GM18520 (cell line): ENCODE data around the gene PCDH15.
"Not testable (repeated sequence)": the region's sequence is repeated elsewhere in the genome, so short reads cannot be mapped to it uniquely, and the experiment has no call there.

ENCODE experiments used
- ATAC-seq: cut with Tn5 transposase; IDR thresholded peaks from one replicate; pipeline ENCODE4 v1.9.1; 2021; ENCODE audit not compliant: unreplicated experiment

PCDH15 gene

GRCh38 chr10:54010337-54010933 lies 790.6 kb downstream of the PCDH15 start:
- no peak for ATAC-seq

DNA sequence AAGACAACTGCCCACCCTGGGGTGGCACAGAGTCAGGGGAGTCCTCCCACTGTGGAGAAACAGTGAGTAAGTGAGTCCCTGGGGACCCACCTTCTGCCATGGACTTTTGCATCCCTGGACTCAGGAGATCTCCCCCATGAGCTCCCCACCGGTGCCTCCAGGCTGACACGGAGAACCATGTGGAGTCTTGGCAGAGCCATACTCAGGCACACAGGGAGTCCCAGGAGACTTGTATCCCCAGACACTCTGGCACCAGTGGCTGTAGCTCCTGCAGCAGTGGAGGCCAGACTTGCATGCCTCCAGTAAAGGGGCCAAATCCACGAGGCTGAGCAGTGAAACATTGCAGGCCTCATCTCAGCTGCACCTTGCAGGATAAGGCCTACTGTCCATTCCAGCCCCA lies 791.4 kb downstream of the PCDH15 start:
- no peak for ATAC-seq

DNA sequence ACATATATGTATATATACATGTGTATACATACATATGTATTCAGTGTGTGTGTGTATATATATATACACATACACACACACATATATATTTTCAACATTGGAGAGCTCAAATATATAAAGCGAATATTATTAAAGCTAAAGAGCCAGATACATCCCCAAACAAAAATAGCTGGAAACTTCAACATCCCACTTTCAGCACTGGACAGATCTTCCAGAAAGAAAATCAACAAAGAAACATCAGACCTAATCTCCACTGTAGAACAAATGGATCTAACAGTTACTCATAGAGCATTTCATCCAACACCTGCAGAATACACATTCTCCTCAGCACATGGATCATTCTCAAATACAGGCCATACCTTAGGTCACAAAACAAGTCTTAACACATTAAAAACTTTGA lies 799.0 kb downstream of the PCDH15 start:
- no peak for ATAC-seq

GRCh38 chr10:53997953-53998352 lies 803.1 kb downstream of the PCDH15 start:
- no peak for ATAC-seq

- no peak for ATAC-seq
Measured at GRCh38 chr10:53990799-53991238, 810.2 kb downstream of the PCDH15 start.

GRCh38 chr10:53983431-53983830 lies 817.6 kb downstream of the PCDH15 start:
- no peak for ATAC-seq

GRCh38 chr10:53980210-53980609 lies 820.8 kb downstream of the PCDH15 start:
- ATAC-seq, result no peak

- no peak for ATAC-seq
Measured at GRCh38 chr10:53978301-53978700, 822.7 kb downstream of the PCDH15 start.

- no peak for ATAC-seq
Measured at GRCh38 chr10:53977267-53977666, 823.8 kb downstream of the PCDH15 start.

GRCh38 chr10:53957401-53957800 lies 843.6 kb downstream of the PCDH15 start:
- no peak for ATAC-seq

- ATAC-seq, result no peak
Measured at GRCh38 chr10:53955091-53955490, 845.9 kb downstream of the PCDH15 start.

DNA sequence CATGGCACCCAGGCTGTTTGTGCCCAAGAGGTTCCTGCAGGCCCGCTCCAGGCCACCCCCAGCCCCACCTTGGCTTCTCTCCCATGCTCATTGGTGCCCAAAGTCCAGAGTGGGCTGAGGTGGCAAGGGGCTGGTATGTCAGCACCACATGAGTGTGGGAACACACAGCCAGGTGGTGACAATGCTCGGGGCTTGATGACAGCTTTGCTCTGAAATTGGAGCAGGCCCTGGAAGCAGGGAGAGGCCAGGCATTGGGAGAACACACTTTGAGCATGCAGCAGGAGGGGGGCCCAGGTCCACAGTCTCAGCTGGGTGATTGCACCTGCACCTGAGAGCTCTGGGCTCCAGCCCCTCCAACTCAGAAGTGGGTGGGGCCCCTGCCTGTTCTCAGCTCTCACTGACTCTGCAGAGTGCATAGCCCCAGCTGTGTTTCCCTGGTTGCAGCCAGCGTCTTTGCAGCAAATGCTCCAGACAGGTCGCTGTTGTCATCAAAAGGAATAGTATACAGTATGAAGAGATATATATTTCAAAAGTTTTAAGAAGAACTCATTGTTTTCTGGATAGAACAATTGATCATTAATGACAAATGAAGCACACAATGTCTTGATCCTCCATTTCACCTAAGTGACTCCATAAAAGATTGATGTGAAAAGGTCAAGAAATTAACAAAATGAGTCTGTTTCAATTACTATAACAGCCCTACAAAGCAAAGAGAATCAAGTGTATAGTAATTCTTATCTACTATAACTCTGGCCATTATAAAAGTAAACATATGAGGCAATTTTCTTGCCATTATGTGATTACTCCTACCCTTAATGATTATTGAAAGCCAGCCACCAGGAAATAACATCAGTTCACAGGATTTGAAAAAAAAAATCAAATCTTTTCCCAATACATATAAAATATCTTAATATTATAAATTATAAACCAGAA lies 848.1 kb downstream of the PCDH15 start:
- ATAC-seq, result no peak

DNA sequence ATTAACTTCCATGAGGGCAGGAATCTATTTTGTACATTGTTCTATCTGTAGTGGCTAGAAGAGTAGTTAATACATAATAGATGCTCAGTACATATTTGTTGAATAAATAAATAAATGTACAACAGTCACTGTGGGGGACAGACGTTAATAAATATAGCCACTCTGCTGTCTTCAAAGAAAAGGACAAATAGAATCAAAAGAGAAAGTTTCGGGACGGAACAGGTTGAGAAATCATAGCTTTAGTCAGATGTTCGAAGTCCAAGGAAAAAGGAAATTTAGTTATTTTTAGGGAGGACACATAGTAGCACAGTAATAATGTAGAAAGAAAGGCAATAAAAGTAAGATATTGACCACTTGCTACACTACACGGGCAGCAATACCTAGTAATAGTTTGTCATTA lies 861.4 kb downstream of the PCDH15 start:
- ATAC-seq, result no peak

GRCh38 chr10:53930648-53931047 lies 870.4 kb downstream of the PCDH15 start:
- no peak for ATAC-seq

- not testable (repeated sequence) for ATAC-seq
Measured at GRCh38 chr10:53924051-53924700, 876.9 kb downstream of the PCDH15 start.

GRCh38 chr10:53918755-53919154 lies 882.3 kb downstream of the PCDH15 start:
- ATAC-seq, result no peak

DNA sequence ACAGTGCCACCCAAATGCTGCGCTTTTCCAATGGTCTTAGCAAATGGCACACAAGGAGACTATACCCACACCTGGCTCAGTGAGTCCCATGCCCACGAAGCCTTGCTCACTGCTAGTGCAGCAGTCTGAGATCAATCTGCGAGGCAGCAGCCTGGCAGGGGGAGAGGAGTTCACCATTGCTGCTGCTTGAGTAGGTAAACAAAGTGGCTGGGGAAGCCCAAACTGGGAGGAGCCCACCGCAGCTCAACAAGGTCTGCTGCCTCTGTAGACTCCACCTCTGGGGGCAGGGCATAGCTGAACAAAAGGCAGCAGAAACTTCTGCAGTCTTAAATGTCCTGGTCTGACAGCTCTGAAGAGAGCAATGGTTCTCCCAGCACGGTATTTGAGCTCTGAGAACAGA lies 891.2 kb downstream of the PCDH15 start:
- no peak for ATAC-seq

- no peak for ATAC-seq
Measured at GRCh38 chr10:53904506-53905241, 896.4 kb downstream of the PCDH15 start.

DNA sequence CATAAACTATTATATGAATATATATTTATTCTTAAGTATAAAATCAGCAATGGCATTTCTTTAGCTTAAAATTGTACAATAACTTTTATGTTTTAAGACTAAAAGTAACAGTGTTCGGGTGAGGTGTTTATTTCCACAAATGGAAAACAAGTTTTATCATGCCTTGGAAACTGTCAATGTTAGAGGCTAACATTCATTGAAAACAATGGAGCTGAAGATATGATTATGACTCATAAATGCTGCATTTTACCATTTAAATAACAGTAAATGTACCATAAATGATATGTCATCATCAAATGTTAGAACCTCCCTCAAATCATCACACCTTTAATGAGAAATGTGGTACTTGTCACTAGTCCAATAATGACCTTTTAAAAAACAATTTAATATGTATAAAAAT lies 897.3 kb downstream of the PCDH15 start:
- no peak for ATAC-seq

GRCh38 chr10:53899463-53900160 lies 901.4 kb downstream of the PCDH15 start:
- no peak for ATAC-seq

DNA sequence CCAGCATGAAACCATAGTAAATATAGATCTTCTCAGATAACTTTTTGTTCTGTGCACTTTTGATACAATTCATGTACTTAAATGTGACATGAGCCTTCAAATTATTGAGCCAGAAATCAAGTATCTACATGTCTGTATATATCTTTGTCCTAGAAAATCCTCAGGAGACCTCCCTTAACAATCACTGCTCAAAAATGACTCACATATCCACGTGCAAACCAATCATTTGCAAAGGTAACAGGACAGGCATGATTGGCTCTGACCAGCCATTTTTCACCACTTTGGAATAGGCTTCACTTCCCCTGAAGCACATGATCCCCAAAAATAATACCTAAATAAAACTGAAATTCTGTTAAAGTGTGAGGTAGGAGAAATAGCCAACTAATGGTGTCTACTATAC lies 902.5 kb downstream of the PCDH15 start:
- ATAC-seq, result no peak
